UCSD-AML1 (cell line): Measurements from ENCODE around the gene CAMSAP1.

ENCODE experiments used
- DNase-seq: peaks from one replicate; lab custom pipeline; 2025; ENCODE audit not compliant: unreplicated experiment; lab: John Stamatoyannopoulos, UW

The CAMSAP1 gene

GRCh38 chr9:135776893-135777622 lies 130.3 kb downstream of the CAMSAP1 start:
- no peak for DNase-seq

GRCh38 chr9:135775911-135776310 lies 131.4 kb downstream of the CAMSAP1 start:
- no peak for DNase-seq

GRCh38 chr9:135774794-135775525 lies 132.4 kb downstream of the CAMSAP1 start:
- DNase-seq: no peak

- DNase-seq: no peak
Measured at GRCh38 chr9:135774239-135774747, 133.1 kb downstream of the CAMSAP1 start.

- no peak for DNase-seq
Measured at GRCh38 chr9:135773530-135774238, 133.7 kb downstream of the CAMSAP1 start.

GRCh38 chr9:135772702-135773493 lies 134.4 kb downstream of the CAMSAP1 start:
- no peak for DNase-seq

GRCh38 chr9:135772056-135772646 lies 135.2 kb downstream of the CAMSAP1 start:
- DNase-seq: no peak

- no peak for DNase-seq
Measured at GRCh38 chr9:135771401-135772051, 135.8 kb downstream of the CAMSAP1 start.

GRCh38 chr9:135770771-135771170 lies 136.6 kb downstream of the CAMSAP1 start:
- DNase-seq: no peak

GRCh38 chr9:135770203-135770535 lies 137.2 kb downstream of the CAMSAP1 start:
- no peak for DNase-seq

- no peak for DNase-seq
Measured at GRCh38 chr9:135769489-135770202, 137.7 kb downstream of the CAMSAP1 start.

- DNase-seq: no peak
Measured at GRCh38 chr9:135768516-135769218, 138.7 kb downstream of the CAMSAP1 start.

GRCh38 chr9:135766707-135767106 lies 140.6 kb downstream of the CAMSAP1 start:
- DNase-seq: no peak

GRCh38 chr9:135766251-135766650 lies 141.1 kb downstream of the CAMSAP1 start:
- DNase-seq: no peak

- no peak for DNase-seq
Measured at GRCh38 chr9:135765416-135765815, 141.9 kb downstream of the CAMSAP1 start.

- no peak for DNase-seq
Measured at GRCh38 chr9:135764731-135765130, 142.6 kb downstream of the CAMSAP1 start.

- no peak for DNase-seq
Measured at GRCh38 chr9:135763716-135764446, 143.5 kb downstream of the CAMSAP1 start.

GRCh38 chr9:135762921-135763320 lies 144.4 kb downstream of the CAMSAP1 start:
- DNase-seq: no peak
